ENCODE results near the gene MYO9B. TPM values are rescaled to one million over a fixed set of nuclear protein-coding genes. Genes with fewer than 3 reads are reported as not detected.
"Not testable (repeated sequence)": the region's sequence is repeated elsewhere in the genome, so short reads cannot be mapped to it uniquely, and the experiment has no call there.

MYO9B gene
- total RNA-seq, 1 donor = 99.3 TPM

DNA sequence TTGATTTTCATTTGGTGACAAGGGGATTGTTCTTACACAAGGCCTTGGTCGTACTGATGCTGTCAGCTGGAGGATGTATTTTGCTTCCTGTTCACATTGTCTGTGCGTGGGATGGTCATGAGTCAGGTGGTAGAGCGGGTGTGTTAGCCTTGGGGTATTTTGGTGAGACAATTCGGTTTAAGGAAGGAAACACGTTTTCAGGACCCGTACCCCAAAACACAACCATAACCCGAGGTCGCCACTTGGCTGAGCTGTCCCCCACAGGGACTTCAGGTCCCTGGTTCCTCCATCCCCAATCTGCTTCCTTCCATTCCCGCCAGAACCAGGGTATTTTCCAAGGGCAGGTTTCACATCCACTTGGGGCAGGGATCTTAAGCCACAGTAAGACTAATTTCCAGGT, 15.0 kb downstream of the MYO9B start:
- TF ChIP-seq, protein P1, sequence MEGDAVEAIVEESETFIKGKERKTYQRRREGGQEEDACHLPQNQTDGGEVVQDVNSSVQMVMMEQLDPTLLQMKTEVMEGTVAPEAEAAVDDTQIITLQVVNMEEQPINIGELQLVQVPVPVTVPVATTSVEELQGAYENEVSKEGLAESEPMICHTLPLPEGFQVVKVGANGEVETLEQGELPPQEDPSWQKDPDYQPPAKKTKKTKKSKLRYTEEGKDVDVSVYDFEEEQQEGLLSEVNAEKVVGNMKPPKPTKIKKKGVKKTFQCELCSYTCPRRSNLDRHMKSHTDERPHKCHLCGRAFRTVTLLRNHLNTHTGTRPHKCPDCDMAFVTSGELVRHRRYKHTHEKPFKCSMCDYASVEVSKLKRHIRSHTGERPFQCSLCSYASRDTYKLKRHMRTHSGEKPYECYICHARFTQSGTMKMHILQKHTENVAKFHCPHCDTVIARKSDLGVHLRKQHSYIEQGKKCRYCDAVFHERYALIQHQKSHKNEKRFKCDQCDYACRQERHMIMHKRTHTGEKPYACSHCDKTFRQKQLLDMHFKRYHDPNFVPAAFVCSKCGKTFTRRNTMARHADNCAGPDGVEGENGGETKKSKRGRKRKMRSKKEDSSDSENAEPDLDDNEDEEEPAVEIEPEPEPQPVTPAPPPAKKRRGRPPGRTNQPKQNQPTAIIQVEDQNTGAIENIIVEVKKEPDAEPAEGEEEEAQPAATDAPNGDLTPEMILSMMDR (IDR thresholded peaks at IDR 0.05; ENCODE audit: insufficient read depth, low read depth, low read length) = no peak
- peak; percentile 55 for DNase-seq (ENCODE audit: low read depth)
- H3K4me3 ChIP-seq (ENCODE audit: low read depth, low read length) = no peak overlapping the region

GRCh38 chr19:17091758-17092333, 16.3 kb downstream of the MYO9B start:
- no peak overlapping the region for H3K4me3 ChIP-seq (ENCODE audit: low read depth, low read length)
- DNase-seq (ENCODE audit: low read depth) = no peak
- TF ChIP-seq, protein P1 (IDR thresholded peaks at IDR 0.05; ENCODE audit: insufficient read depth, low read depth, low read length) = no peak

DNA sequence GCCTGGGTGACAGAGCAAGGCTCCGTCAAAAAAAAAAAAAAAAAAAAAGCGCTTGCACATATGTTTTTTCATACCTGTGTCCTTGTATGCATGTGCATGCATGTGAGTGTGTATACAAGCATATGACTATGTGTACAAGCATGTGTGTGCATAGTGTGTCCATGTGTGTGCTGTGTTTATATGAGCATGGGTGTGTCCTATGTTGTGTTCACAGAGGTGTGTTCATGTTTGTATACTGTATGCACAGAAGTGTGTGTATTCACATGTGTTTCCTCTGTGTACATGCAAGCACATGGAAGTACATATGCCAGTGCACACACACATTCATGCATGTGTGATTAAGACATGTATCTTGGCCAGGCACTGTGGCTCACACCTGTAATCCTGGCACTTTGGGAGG, 17.1 kb downstream of the MYO9B start:
- no peak for DNase-seq (ENCODE audit: low read depth)
- H3K4me3 ChIP-seq (ENCODE audit: low read depth, low read length) = no peak overlapping the region
- TF ChIP-seq, protein P1 (IDR thresholded peaks at IDR 0.05; ENCODE audit: insufficient read depth, low read depth, low read length) = no peak

GRCh38 chr19:17094694-17095093, 19.1 kb downstream of the MYO9B start:
- H3K4me3 ChIP-seq (ENCODE audit: low read depth, low read length); DNase-seq (ENCODE audit: low read depth): not testable (repeated sequence)

DNA sequence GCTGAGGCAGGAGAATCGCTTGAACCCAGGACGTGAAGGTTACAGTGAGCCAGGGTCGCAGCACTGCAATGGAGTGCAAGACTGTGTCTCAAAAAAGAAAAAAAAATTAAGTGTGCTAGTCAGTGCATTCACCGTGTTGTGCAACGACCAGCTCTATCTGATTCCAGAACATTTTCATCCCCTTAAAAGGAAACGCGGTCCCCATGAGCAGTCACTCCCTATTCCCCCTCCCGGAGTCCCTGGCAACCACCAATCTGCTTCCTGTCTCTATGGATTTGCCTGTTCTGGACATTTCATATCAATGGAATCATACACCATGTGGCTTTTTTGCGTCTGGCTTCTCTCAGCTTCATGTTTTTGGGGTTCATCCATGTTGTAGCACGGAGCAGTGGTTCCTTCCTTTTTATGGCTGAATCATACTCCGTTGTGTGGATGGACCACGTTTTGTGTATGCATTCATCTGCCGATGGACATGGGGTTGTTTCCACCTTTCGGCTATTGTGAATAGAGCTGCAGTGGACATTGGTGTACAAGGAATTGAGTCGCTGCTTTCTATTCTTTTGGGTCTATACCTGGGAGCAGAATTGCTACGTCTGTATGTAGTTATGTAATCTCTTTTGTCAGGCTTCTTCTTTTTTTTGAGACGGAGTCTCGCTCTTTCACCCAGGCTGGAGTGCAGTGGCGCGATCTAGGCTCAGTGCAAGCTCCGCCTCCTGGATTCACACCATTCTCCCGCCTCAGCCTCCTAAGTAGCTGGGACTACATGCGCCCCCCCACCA, 19.8 kb downstream of the MYO9B start:
- DNase-seq (ENCODE audit: low read depth) = peak; percentile 97
- H3K4me3 ChIP-seq (ENCODE audit: low read depth, low read length) = no peak overlapping the region
- TF ChIP-seq, protein P1 (IDR thresholded peaks at IDR 0.05; ENCODE audit: insufficient read depth, low read depth, low read length) = no peak

DNA sequence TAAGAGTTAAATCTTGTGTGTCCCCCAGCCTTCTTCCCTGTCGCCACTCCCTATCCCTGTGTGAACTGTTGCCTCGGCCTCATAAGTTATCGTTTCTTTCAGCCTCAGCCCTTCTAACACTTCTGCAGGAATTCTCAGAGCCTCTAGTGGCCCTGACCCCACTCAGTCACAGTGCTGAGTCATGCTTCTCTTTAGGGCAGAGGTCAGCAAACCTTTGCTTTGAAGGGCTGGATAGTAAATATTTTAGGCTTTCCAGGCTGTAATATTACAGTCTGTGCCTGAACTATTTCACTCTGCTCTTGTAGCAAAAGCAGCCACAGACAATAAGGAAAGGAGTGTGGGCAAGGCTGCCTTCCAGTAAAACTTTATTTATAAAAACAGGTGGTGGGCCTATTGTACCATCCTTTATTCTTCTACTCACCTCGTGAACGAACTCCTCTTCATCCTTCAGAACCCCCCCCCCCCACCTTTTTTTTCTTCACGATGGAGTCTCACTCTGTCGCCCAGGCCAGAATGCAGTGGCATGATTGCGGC, 22.1 kb downstream of the MYO9B start:
- DNase-seq (ENCODE audit: low read depth) = peak; percentile 89
- TF ChIP-seq, protein P1 (IDR thresholded peaks at IDR 0.05; ENCODE audit: insufficient read depth, low read depth, low read length) = no peak
- H3K4me3 ChIP-seq (ENCODE audit: low read depth, low read length) = no peak overlapping the region

DNA sequence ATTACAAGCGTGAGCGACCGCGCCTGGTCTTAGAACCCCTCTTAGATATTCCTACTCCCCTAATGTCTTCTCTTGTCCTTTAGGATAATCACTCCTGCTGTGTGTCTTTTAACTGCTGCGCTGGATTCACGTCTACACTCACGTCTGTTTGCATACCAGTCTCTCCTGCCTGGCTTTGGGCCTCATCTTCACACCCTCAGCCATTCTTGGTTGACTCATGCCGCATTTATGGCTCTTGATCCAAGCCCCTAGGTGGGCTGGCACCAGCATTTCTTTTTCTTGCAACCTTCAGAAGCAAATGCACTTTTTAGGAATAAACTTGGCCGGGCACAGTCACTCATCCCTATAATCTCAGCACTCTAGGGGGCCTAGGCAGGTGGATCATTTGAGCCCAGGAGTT, 22.7 kb downstream of the MYO9B start:
- DNase-seq (ENCODE audit: low read depth) = no peak
- no peak overlapping the region for H3K4me3 ChIP-seq (ENCODE audit: low read depth, low read length)
- TF ChIP-seq, protein P1 (IDR thresholded peaks at IDR 0.05; ENCODE audit: insufficient read depth, low read depth, low read length) = no peak
